GM21515 (cell line): ENCODE data around the gene MRPL4.
A peak's percentile ranks its signal among the peaks of the same experiment; 100 is the strongest.
"Not testable (repeated sequence)": the region's sequence is repeated elsewhere in the genome, so short reads cannot be mapped to it uniquely, and the experiment has no call there.

ENCODE experiments used
- ATAC-seq: cut with Tn5 transposase; IDR thresholded peaks from one replicate; pipeline ENCODE4 v1.9.1; 2021; ENCODE audit not compliant: unreplicated experiment

The MRPL4 gene

GRCh38 chr19:10260141-10260584 is 8.1 kb downstream of the MRPL4 start:
- ATAC-seq: no peak

GRCh38 chr19:10262771-10263170 is 10.8 kb downstream of the MRPL4 start:
- no peak for ATAC-seq

GRCh38 chr19:10266706-10267105 is 14.7 kb downstream of the MRPL4 start:
- ATAC-seq: no peak

- no peak for ATAC-seq
Measured at GRCh38 chr19:10268071-10268470, 16.1 kb downstream of the MRPL4 start.

GRCh38 chr19:10269333-10270179 is 17.5 kb downstream of the MRPL4 start:
- ATAC-seq: peak; percentile 29

GRCh38 chr19:10270180-10270615 is 18.2 kb downstream of the MRPL4 start:
- ATAC-seq: peak; percentile 50

- peak; percentile 28 for ATAC-seq
Measured at GRCh38 chr19:10270616-10271394, 18.8 kb downstream of the MRPL4 start, which contains the start of gene ICAM1. ICAM1 (plus strand) TSS chr19:10271120; CDS start chr19:10271160, 40 bp downstream.

- ATAC-seq: peak; percentile 15
Measured at GRCh38 chr19:10271543-10272086, 19.6 kb downstream of the MRPL4 start.

- ATAC-seq: no peak
Measured at GRCh38 chr19:10274589-10274988, 22.6 kb downstream of the MRPL4 start.

- no peak for ATAC-seq
Measured at GRCh38 chr19:10277795-10278589, 26.0 kb downstream of the MRPL4 start.

GRCh38 chr19:10278935-10279334 is 26.9 kb downstream of the MRPL4 start:
- no peak for ATAC-seq

- ATAC-seq: no peak
Measured at GRCh38 chr19:10279737-10280442, 27.9 kb downstream of the MRPL4 start.

- ATAC-seq: not testable (repeated sequence)
Measured at GRCh38 chr19:10282043-10282442, 30.0 kb downstream of the MRPL4 start.

- no peak for ATAC-seq
Measured at GRCh38 chr19:10283301-10284064, 31.5 kb downstream of the MRPL4 start.

GRCh38 chr19:10284065-10284959 is 32.3 kb downstream of the MRPL4 start:
- ATAC-seq: no peak

GRCh38 chr19:10284960-10285278 is 32.9 kb downstream of the MRPL4 start:
- ATAC-seq: no peak

- ATAC-seq: no peak
Measured at GRCh38 chr19:10285393-10285792, 33.4 kb downstream of the MRPL4 start.
